Skeletal muscle tissue (tissue), 4 donors: ENCODE data around the gene CEBPG. TPM values are rescaled to one million over a fixed set of nuclear protein-coding genes. Genes with fewer than 3 reads are reported as not detected.

ENCODE experiments used
- H3K27ac ChIP-seq: one replicate; pipeline ENCODE4 v1.7.0; 2013; ENCODE audit warnings: mild to moderate bottlenecking, low read depth, low read length, inconsistent platforms
- H3K27me3 ChIP-seq, 3 donors: one replicate each; pipeline ENCODE4 v1.7.0; 2013; ENCODE audit warnings: low read length in 3 of 3; ENCODE audit not compliant: control insufficient read depth in 3 of 3, insufficient read depth in 3 of 3
- H3K36me3 ChIP-seq, 3 donors: one replicate each; pipeline ENCODE4 v1.7.0; 2013; ENCODE audit warnings: low read length in 3 of 3; ENCODE audit not compliant: control insufficient read depth in 3 of 3, insufficient read depth in 3 of 3
- H3K4me1 ChIP-seq, 3 donors: one replicate each; pipeline ENCODE4 v1.7.0; 2013; ENCODE audit warnings: low read length in 3 of 3, mild to moderate bottlenecking in 3 of 3; ENCODE audit not compliant: control insufficient read depth in 3 of 3, insufficient read depth in 3 of 3
- H3K4me3 ChIP-seq, 3 donors: one replicate each; pipeline ENCODE4 v1.7.0; 2013; ENCODE audit warnings: low read length in 3 of 3
- H3K9ac ChIP-seq, 3 donors: one replicate each; pipeline ENCODE4 v1.7.0; 2013; ENCODE audit warnings: low read length in 3 of 3, mild to moderate bottlenecking in 3 of 3, moderate library complexity in 2 of 3, low read depth in 1 of 3
- H3K9me3 ChIP-seq, 3 donors: one replicate each; pipeline ENCODE4 v1.7.0; 2013; ENCODE audit warnings: low read length in 3 of 3; ENCODE audit not compliant: control insufficient read depth in 3 of 3
- total RNA-seq: library from RNA; depleted of rRNA; stranded (reverse); fragments of >200 nt; gene quantifications from one replicate; pipeline ENCODE4 v1.2.3, GENCODE V29; 2014
- donor health status: Osteomylitis.

CEBPG gene
- total RNA-seq, 1 donor from 2014 or later: 14.1 TPM

- Histone ChIP-seq H3K9me3 (no peaks in the 10 kb centered on the region), H3K27ac (no peak overlapping the region), H3K4me1 (peaks cover 4 to 6% (median 5%) of the 10 kb centered on the region in 3 donors), H3K36me3 (peaks cover 3 to 9% (median 8%) of the 10 kb centered on the region in 3 donors), H3K27me3 (no peaks in the 10 kb centered on the region), H3K4me3 (no peak overlapping the region), H3K9ac (no peak overlapping the region)
These were observed 38.2 kb downstream of the CEBPG start for GRCh38 chr19:33411621-33412180.

- Histone ChIP-seq H3K9ac (no peak overlapping the region), H3K4me3 (no peak overlapping the region), H3K9me3 (no peaks in the 10 kb centered on the region), H3K4me1 (peaks cover 6 to 7% (median 7%) of the 10 kb centered on the region in 3 donors), H3K27me3 (no peaks in the 10 kb centered on the region), H3K27ac (no peak overlapping the region), H3K36me3 (peaks cover 3 to 9% (median 8%) of the 10 kb centered on the region in 3 donors)
These were observed 39.3 kb downstream of the CEBPG start for GRCh38 chr19:33412601-33413425.

- Histone ChIP-seq H3K4me1 (peaks cover 6 to 7% (median 7%) of the 10 kb centered on the region in 3 donors), H3K9ac (no peak overlapping the region), H3K9me3 (no peaks in the 10 kb centered on the region), H3K4me3 (no peak overlapping the region), H3K27ac (no peak overlapping the region), H3K36me3 (peaks cover 3 to 9% (median 8%) of the 10 kb centered on the region in 3 donors), H3K27me3 (no peaks in the 10 kb centered on the region)
These were observed 39.9 kb downstream of the CEBPG start for GRCh38 chr19:33413426-33413725.

- H3K4me3 ChIP-seq: no peak overlapping the region
- H3K27ac ChIP-seq: no peak overlapping the region
- H3K4me1 ChIP-seq: peaks cover 6 to 7% (median 7%) of the 10 kb centered on the region in 3 donors
- peaks cover 3 to 9% (median 8%) of the 10 kb centered on the region in 3 donors for H3K36me3 ChIP-seq
- H3K9me3 ChIP-seq: no peaks in the 10 kb centered on the region
- no peak overlapping the region for H3K9ac ChIP-seq
- no peaks in the 10 kb centered on the region for H3K27me3 ChIP-seq
These were observed 40.6 kb downstream of the CEBPG start for GRCh38 chr19:33413868-33414666.

GRCh38 chr19:33414667-33415605 lies 41.4 kb downstream of the CEBPG start:
- Histone ChIP-seq H3K27me3 (no peaks in the 10 kb centered on the region), H3K9ac (no peak overlapping the region), H3K4me1 (peaks cover 6 to 7% (median 7%) of the 10 kb centered on the region in 3 donors), H3K4me3 (no peak overlapping the region), H3K36me3 (peaks cover 2 to 8% (median 7%) of the 10 kb centered on the region in 3 donors), H3K27ac (no peak overlapping the region), H3K9me3 (no peaks in the 10 kb centered on the region)

GRCh38 chr19:33416307-33417215 lies 43.1 kb downstream of the CEBPG start:
- H3K4me3 ChIP-seq: no peak overlapping the region
- H3K4me1 ChIP-seq: peaks cover 6 to 7% (median 7%) of the 10 kb centered on the region in 3 donors
- H3K27ac ChIP-seq: no peak overlapping the region
- no peaks in the 10 kb centered on the region for H3K9me3 ChIP-seq
- H3K36me3 ChIP-seq: peaks cover 0 to 3% (median 2%) of the 10 kb centered on the region in 3 donors
- no peaks in the 10 kb centered on the region for H3K27me3 ChIP-seq
- no peak overlapping the region for H3K9ac ChIP-seq

- peaks cover 6 to 7% (median 7%) of the 10 kb centered on the region in 3 donors for H3K4me1 ChIP-seq
- no peak overlapping the region for H3K4me3 ChIP-seq
- H3K36me3 ChIP-seq: no peaks in the 10 kb centered on the region
- H3K27ac ChIP-seq: no peak overlapping the region
- no peaks in the 10 kb centered on the region for H3K9me3 ChIP-seq
- H3K27me3 ChIP-seq: no peaks in the 10 kb centered on the region
- H3K9ac ChIP-seq: no peak overlapping the region
These were observed 44.2 kb downstream of the CEBPG start for GRCh38 chr19:33417751-33418150.

GRCh38 chr19:33418461-33418860 lies 45.0 kb downstream of the CEBPG start:
- H3K9ac ChIP-seq: no peak overlapping the region
- H3K27me3 ChIP-seq: no peaks in the 10 kb centered on the region
- H3K4me3 ChIP-seq: no peak overlapping the region
- H3K9me3 ChIP-seq: no peaks in the 10 kb centered on the region
- H3K4me1 ChIP-seq: peaks cover 6 to 7% (median 7%) of the 10 kb centered on the region in 3 donors
- no peak overlapping the region for H3K27ac ChIP-seq
- H3K36me3 ChIP-seq: no peaks in the 10 kb centered on the region
